ENCODE measurements around the gene HNRNPF.
A peak's percentile ranks its signal among the peaks of the same experiment; 100 is the strongest.

HNRNPF gene

GRCh38 chr10:43421519-43421918, 12.5 kb upstream of the HNRNPF start:
- no peak for DNase-seq (ENCODE audit: low read depth)

GRCh38 chr10:43421201-43421507, 12.2 kb upstream of the HNRNPF start:
- no peak for DNase-seq (ENCODE audit: low read depth)

- peak; percentile 74 for DNase-seq (ENCODE audit: low read depth)
Observed at GRCh38 chr10:43420369-43421200, 11.6 kb upstream of the HNRNPF start.

- no peak for DNase-seq (ENCODE audit: low read depth)
Observed at GRCh38 chr10:43419997-43420368, 11.0 kb upstream of the HNRNPF start.

- DNase-seq (ENCODE audit: low read depth), result no peak
Observed at GRCh38 chr10:43417950-43418768, 9.2 kb upstream of the HNRNPF start.

GRCh38 chr10:43415544-43415943, 6.6 kb upstream of the HNRNPF start:
- DNase-seq (ENCODE audit: low read depth), result no peak

GRCh38 chr10:43411536-43411935, 2.5 kb upstream of the HNRNPF start:
- no peak for DNase-seq (ENCODE audit: low read depth)

- DNase-seq (ENCODE audit: low read depth), result no peak
Observed at GRCh38 chr10:43410345-43410744, 1.4 kb upstream of the HNRNPF start.

- peak; percentile 63 for DNase-seq (ENCODE audit: low read depth)
Observed at GRCh38 chr10:43409385-43410109, 561 bp upstream of the HNRNPF start.

GRCh38 chr10:43408331-43408709, 666 bp downstream of the HNRNPF start:
- no peak for DNase-seq (ENCODE audit: low read depth)

GRCh38 chr10:43407576-43408330, 1.2 kb downstream of the HNRNPF start:
- DNase-seq (ENCODE audit: low read depth), result peak; percentile 78

- DNase-seq (ENCODE audit: low read depth), result peak; percentile 33
Observed at GRCh38 chr10:43407148-43407575, 1.8 kb downstream of the HNRNPF start.

GRCh38 chr10:43404704-43405084, 4.3 kb downstream of the HNRNPF start:
- no peak for DNase-seq (ENCODE audit: low read depth)

- no peak for DNase-seq (ENCODE audit: low read depth)
Observed at GRCh38 chr10:43403911-43404703, 4.9 kb downstream of the HNRNPF start.

GRCh38 chr10:43402880-43403452, 6.0 kb downstream of the HNRNPF start:
- DNase-seq (ENCODE audit: low read depth), result no peak

- no peak for DNase-seq (ENCODE audit: low read depth)
Observed at GRCh38 chr10:43402176-43402575, 6.8 kb downstream of the HNRNPF start.

GRCh38 chr10:43401627-43402026, 7.4 kb downstream of the HNRNPF start:
- DNase-seq (ENCODE audit: low read depth), result no peak

- DNase-seq (ENCODE audit: low read depth), result no peak
Observed at GRCh38 chr10:43399320-43400310, 9.4 kb downstream of the HNRNPF start.

- DNase-seq (ENCODE audit: low read depth), result no peak
Observed at GRCh38 chr10:43398939-43399319, 10.1 kb downstream of the HNRNPF start.
